Liver (tissue), 9 donors: ENCODE data around the gene KRT76. TPM values are rescaled to one million over a fixed set of nuclear protein-coding genes. Genes with fewer than 3 reads are reported as not detected.

Experiments used
- DNase-seq: peaks from one replicate; pipeline ENCODE4 v3.0.0-alpha.2; 2017; ENCODE audit warnings: low spot score
- H3K27ac ChIP-seq, 2 donors: one replicate each; pipeline ENCODE4 v1.7.0; 2013; ENCODE audit warnings: inconsistent platforms in 2 of 2, low read length in 2 of 2, control low read depth in 1 of 2, low read depth in 1 of 2, mild to moderate bottlenecking in 1 of 2
- H3K27me3 ChIP-seq, 4 donors: one replicate each; pipeline versions ENCODE4 v1.6.1 to v1.7.0; 2013; ENCODE audit warnings: low read length in 3 of 4, inconsistent platforms in 1 of 4, mild to moderate bottlenecking in 1 of 4, moderate library complexity in 1 of 4; ENCODE audit not compliant: control insufficient read depth in 4 of 4, insufficient read depth in 4 of 4
- H3K36me3 ChIP-seq, 4 donors: one replicate each; pipeline versions ENCODE4 v1.6.1 to v1.7.0; 2013; ENCODE audit warnings: low read length in 3 of 4, mild to moderate bottlenecking in 3 of 4, low read depth in 1 of 4, moderate library complexity in 1 of 4; ENCODE audit not compliant: control insufficient read depth in 4 of 4, insufficient read depth in 3 of 4
- H3K4me1 ChIP-seq, 4 donors: one replicate each; pipeline versions ENCODE4 v1.6.1 to v1.7.0; 2013; ENCODE audit warnings: low read length in 3 of 4, mild to moderate bottlenecking in 3 of 4, moderate library complexity in 1 of 4; ENCODE audit not compliant: control insufficient read depth in 4 of 4, insufficient read depth in 4 of 4
- H3K4me3 ChIP-seq, 3 donors: one replicate each; pipeline versions ENCODE4 v1.6.1 to v1.7.0; 2013; ENCODE audit warnings: low read length in 3 of 3, control low read depth in 1 of 3, low read depth in 1 of 3, mild to moderate bottlenecking in 1 of 3
- H3K9ac ChIP-seq, 2 donors: one replicate each; pipeline ENCODE4 v1.7.0; 2013; ENCODE audit warnings: low read length in 2 of 2, mild to moderate bottlenecking in 2 of 2, moderate library complexity in 2 of 2, control low read depth in 1 of 2, low read depth in 1 of 2
- H3K9me3 ChIP-seq, 4 donors: one replicate each; pipeline versions ENCODE4 v1.6.1 to v1.7.0; 2013; ENCODE audit warnings: low read length in 3 of 4; ENCODE audit not compliant: control insufficient read depth in 4 of 4
- CTCF ChIP-seq: fragments of 150-350 bp; IDR thresholded peaks from 2 replicates; pipeline ENCODE4 v1.5.1; 2017; ENCODE audit warnings: improper control_type of control experiment, low read depth, low read length; ENCODE audit not compliant: missing input control
- EGR1 ChIP-seq, 2 donors: IDR thresholded peaks; 2 replicates each; pipeline ENCODE4 v1.6.1; 2016 to 2018; ENCODE audit warnings: antibody characterized with exemption in 2 of 2, low read depth in 2 of 2
- FOXA1 ChIP-seq: IDR thresholded peaks from 2 replicates; pipeline ENCODE4 v1.6.1; 2016; ENCODE audit warnings: antibody characterized with exemption
- GABPA ChIP-seq, 2 donors: IDR thresholded peaks in 1 of 2; conservative IDR thresholded peaks in 1 of 2; 2 replicates each; pipeline ENCODE4 v1.6.1; 2016; ENCODE audit warnings: antibody characterized with exemption in 2 of 2, mild to moderate bottlenecking in 1 of 2, moderate library complexity in 1 of 2
- HNF4A ChIP-seq, 2 donors: conservative IDR thresholded peaks; 2 replicates each; pipeline ENCODE4 v1.6.1; 2016; ENCODE audit warnings: antibody characterized with exemption in 2 of 2, mild to moderate bottlenecking in 2 of 2
- MAX ChIP-seq: IDR thresholded peaks from 2 replicates; pipeline ENCODE4 v1.6.1; 2016; ENCODE audit warnings: antibody characterized with exemption
- NR2F2 ChIP-seq: IDR thresholded peaks from 2 replicates; pipeline ENCODE4 v1.6.1; 2016; ENCODE audit warnings: antibody characterized with exemption
- ZBTB33 ChIP-seq: IDR thresholded peaks from 2 replicates; pipeline ENCODE4 v1.6.1; 2016; ENCODE audit warnings: antibody characterized with exemption
- WGBS: extraction: QIAGEN DNeasy Blood & Tissue Kit; methylation state at CpG from one replicate; pipeline ENCODE4 v1.1.7; 2013; 5-methylcytosine and 5-hydroxymethylcytosine counted together
- polyA plus RNA-seq, 2 donors: library from polyadenylated mRNA; stranded (reverse) in 1 of 2; unstranded in 1 of 2; fragments of 200-250 nt in 1 of 2; fragments of >200 nt in 1 of 2; fragmentation: Nextera tagmentation in 1 of 2; extraction: Ambion mirVana in 1 of 2; gene quantifications; one replicate each; pipeline versions ENCODE4 v1.2.1 to v1.2.3, GENCODE V29; 2013 to 2015
- total RNA-seq, 2 donors: library from RNA; depleted of rRNA; stranded (reverse); fragments of >200 nt; gene quantifications; one replicate each; pipeline ENCODE4 v1.2.3, GENCODE V29; 2014
- donor health status: healthy.
- donor health status: healthy.
- donor health status: healthy.
- donor health status: healthy.
- donor health status: healthy.

The KRT76 gene
- total and polyA plus RNA-seq, 4 donors: not detected

GRCh38 chr12:52814710-52815155 lies 37.6 kb upstream of the KRT76 start:
- 81% methylated on average over 4 of the region's 4 CpGs for WGBS
- Histone ChIP-seq H3K9ac (no peak overlapping the region), H3K36me3 (no peaks in the 10 kb centered on the region), H3K27me3 (peaks cover 0 to 3% (median 0%) of the 10 kb centered on the region in 4 donors), H3K9me3 (no peaks in the 10 kb centered on the region), H3K4me1 (no peaks in the 10 kb centered on the region), H3K4me3 (no peak overlapping the region), H3K27ac (no peak overlapping the region)
- no peak for DNase-seq
- TF ChIP-seq ZBTB33 (no peak), FOXA1 (no peak), GABPA (IDR thresholded peaks at IDR 0.05 in 1 of 2, conservative IDR thresholded peaks at IDR 0.05 in 1 of 2) (no peak), EGR1 (IDR thresholded peaks at IDR 0.05; ENCODE audit: low read depth in 2 of 2) (no peak)

- WGBS: 78% methylated on average over 15 of the region's 15 CpGs
Observed at GRCh38 chr12:52813885-52814709, 37.0 kb upstream of the KRT76 start, which contains the start of gene KRT4. TSS of gene KRT4 (minus strand) at chr12:52814116. CDS start at chr12:52814058, 58 bp downstream.

GRCh38 chr12:52813203-52813819 lies 36.2 kb upstream of the KRT76 start:
- no peaks in the 10 kb centered on the region for H3K9me3 ChIP-seq
- no peak for DNase-seq
- 84% methylated on average over 10 of the region's 10 CpGs for WGBS
- no peaks in the 10 kb centered on the region for H3K36me3 ChIP-seq
- H3K27ac ChIP-seq: no peak overlapping the region
- H3K9ac ChIP-seq: no peak overlapping the region
- H3K27me3 ChIP-seq: peaks cover 0 to 6% (median 0%) of the 10 kb centered on the region in 4 donors
- no peaks in the 10 kb centered on the region for H3K4me1 ChIP-seq
- TF ChIP-seq CTCF (no peak), EGR1 (IDR thresholded peaks at IDR 0.05; ENCODE audit: low read depth in 2 of 2) (no peak), HNF4A (conservative IDR thresholded peaks at IDR 0.05) (no peak)
- H3K4me3 ChIP-seq: no peak overlapping the region

More at GRCh38 chr12:52813885-52814709, 37.0 kb upstream of the KRT76 start, which contains the start of gene KRT4:
- no peak within 1 kb of the TSS for H3K9ac ChIP-seq
- TF ChIP-seq NR2F2 (no peak), MAX (no peak)
- no peak within 1 kb of the TSS for H3K27ac ChIP-seq
- H3K27me3 ChIP-seq: peaks cover 0 to 3% (median 0%) of the 10 kb centered on the region in 4 donors
- H3K4me1 ChIP-seq: no peaks in the 10 kb centered on the region
- H3K36me3 ChIP-seq: no peaks in the 10 kb centered on the region
- DNase-seq: no peak
- H3K4me3 ChIP-seq: no peak within 1 kb of the TSS
- no peaks in the 10 kb centered on the region for H3K9me3 ChIP-seq
